GM21381 (cell line): ENCODE data around the gene CRABP2.

ENCODE experiments used
- ATAC-seq: cut with Tn5 transposase; IDR thresholded peaks from one replicate; pipeline ENCODE4 v1.9.1; 2021; ENCODE audit warnings: mild to moderate bottlenecking, moderate library complexity; ENCODE audit not compliant: unreplicated experiment

CRABP2 gene

GRCh38 chr1:156709757-156710489, 4.5 kb upstream of the CRABP2 start:
- ATAC-seq: no peak

GRCh38 chr1:156709031-156709430, 3.6 kb upstream of the CRABP2 start:
- ATAC-seq: no peak

DNA sequence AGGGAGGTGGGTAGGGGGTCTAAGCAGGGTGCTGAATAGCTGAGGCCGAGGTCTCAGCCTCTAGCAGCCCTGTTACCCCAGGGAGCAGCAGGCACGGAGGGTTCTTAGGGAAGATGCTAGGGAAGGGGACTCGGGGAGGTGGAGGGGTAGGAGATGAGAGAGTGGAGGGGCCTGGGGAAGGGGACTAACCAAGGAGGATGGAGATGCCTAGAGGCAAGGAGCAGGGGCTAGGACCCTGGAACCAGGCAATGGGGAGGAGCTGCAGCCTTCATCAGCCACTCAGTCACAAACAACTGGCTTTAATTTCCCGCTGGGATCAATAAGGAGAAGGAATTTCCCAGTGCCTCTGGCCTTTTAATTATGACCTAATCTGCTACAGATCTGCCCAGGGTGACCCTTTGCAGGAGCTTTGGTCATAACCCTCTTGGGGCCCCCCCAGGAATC, 2.9 kb upstream of the CRABP2 start:
- ATAC-seq: no peak

- no peak for ATAC-seq
Measured at GRCh38 chr1:156707417-156708217, 2.2 kb upstream of the CRABP2 start.

GRCh38 chr1:156706657-156707416, 1.5 kb upstream of the CRABP2 start:
- ATAC-seq: no peak

DNA sequence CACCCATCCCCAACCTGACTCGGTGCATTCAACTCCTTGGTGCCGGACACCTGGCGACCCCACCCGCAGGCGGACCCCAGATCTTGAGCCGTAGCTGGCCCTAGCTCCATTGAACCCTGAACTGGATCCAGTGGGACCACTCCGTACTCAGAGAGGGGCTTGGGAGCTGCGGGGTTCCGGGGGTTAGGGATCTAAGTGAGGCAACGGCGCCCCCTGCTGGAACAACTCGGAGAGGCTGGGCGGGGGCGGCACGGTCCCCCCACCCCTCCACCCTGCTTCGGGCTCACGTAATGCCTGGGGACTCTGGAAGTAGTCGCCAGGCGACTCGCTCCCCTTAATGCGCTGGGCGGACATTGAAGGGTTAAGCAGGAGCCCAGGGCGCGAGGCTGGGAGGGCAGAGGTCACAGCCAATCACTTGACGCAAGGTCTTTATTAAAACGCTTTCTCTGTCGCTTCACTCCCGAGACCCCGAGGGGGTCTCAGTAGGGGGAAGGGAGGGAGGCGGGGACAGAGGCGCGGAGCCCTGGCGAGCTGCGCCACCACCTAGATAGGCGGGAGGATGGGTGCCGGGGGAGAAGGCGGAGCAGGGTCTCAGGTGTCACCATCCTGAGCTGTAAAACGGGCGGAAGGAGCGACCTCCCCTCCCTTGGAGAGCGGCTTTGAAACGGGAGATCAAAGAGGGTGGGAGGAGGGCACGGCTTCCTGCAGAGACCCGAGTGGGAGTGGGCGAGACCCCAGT, 704 bp upstream of the CRABP2 start:
- no peak for ATAC-seq

DNA sequence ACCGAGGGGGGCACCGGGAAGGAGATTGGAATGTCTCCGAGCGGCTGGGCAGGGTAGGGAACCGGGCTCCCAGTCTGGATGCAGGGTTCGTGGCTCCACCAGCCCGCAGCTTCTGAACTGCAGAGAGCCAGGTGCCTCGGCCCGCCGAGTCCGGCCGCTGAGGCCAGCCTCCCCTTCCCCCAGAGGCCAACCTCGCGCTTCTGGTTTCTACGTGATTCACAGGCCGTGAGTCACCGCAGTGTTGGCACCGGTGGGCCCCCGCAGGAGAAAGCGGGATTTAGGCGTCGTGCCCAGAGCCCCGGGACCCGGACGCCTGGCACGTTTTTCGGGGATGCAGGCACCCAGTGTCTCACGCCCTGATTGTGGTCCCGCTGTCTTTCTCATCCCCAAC, 458 bp downstream of the CRABP2 start:
- no peak for ATAC-seq

DNA sequence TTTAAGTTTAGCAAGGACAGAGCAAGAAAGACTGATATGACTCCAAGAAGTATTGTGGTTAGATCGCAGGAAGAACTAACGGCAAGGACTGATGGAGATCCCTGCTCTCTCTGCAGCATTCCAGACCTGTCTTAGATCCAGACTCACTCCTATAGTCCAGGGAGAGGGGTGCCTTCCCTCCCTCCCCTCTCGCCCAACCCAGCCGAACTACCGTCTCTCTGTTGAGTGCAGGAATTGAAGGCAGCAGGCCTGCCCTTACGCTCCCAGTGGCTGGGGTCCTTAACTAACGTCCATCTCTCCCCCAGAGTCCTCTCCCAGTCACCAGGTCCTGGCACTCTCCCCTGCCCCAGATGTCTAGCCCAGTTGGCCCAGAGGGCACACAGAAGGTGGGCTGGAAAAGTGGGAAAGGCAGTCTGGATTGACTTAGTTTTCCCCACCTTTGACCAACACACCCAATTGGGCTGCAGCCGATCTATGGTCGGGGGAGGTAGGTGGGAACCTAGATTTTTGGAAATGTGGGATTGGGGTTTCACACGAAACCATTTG, 1.1 kb downstream of the CRABP2 start:
- no peak for ATAC-seq

- ATAC-seq: no peak
Measured at GRCh38 chr1:156703741-156704140, 1.6 kb downstream of the CRABP2 start.

- ATAC-seq: no peak
Measured at GRCh38 chr1:156703336-156703735, 2.0 kb downstream of the CRABP2 start.

GRCh38 chr1:156700736-156701531, 4.4 kb downstream of the CRABP2 start:
- ATAC-seq: no peak

GRCh38 chr1:156698995-156699394, 6.4 kb downstream of the CRABP2 start:
- ATAC-seq: no peak

DNA sequence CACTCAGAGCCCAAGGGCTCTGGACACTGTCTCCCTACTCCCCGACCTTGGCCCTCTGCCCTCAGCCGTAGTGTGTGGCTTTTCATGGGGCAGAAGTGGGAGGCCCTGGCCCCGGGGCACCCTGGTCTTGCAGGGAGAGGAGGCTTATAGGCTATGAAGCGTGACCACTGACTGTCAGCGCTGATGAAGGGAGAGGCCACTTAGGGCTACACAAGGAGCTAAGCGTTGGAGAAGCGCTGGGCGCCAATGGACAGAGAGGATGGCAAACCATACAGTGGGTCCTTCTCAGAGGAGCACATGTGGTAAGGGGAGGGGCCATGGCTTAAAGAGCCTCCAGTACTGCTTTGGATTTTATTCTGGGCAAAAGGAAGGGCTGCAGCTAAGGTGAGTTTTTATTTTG, 7.9 kb downstream of the CRABP2 start:
- ATAC-seq: no peak

DNA sequence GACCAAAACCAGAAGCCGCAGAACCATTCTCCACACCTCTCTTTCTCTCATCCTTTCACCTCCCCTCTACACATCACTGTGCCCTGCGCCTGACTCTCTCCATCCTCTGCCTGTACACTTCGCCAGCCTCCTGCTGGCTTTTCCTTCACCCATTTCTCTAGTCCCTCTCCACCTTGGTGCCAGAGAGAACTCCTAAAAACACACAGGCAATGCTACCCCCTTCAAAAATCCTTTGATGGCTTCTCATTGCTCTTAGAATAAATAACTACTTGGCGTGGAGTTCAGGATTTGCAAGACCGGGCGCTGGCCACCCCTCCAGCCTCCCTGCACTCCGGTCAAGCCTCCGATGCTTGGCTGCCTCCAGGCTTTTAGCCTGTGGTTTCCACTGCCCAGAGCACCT, 8.6 kb downstream of the CRABP2 start:
- no peak for ATAC-seq

GRCh38 chr1:156694690-156694962, 10.8 kb downstream of the CRABP2 start:
- ATAC-seq: no peak

- no peak for ATAC-seq
Measured at GRCh38 chr1:156693848-156694689, 11.3 kb downstream of the CRABP2 start.

- ATAC-seq: no peak
Measured at GRCh38 chr1:156692925-156693847, 12.2 kb downstream of the CRABP2 start.

DNA sequence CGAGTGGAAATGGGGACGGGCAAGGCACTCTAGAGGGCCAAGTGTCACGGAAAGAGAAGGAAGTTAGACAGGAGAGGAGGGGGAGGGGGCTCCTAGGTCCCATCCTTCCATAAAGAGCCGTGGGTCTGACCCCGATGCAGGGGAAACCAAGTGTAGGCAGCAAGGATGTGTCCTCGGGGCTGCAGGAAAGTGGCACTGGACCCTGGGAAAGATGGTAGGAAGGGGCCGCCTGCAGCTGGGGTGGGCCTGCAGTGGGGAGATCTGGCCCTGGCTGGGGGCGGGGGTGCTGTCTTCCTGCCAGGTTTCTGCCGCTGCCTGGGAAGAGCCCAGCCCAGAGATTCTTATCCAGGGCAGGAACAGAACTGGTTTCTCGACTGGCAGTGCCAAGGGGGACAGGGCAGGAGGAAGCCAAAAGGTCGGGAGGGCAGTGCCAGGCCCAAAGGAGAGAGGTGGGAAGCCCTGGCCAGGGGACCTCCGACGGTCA, 12.9 kb downstream of the CRABP2 start:
- ATAC-seq: no peak
